ENCODE results near the gene HAUS8. TPM values are rescaled to one million over a fixed set of nuclear protein-coding genes. Genes with fewer than 3 reads are reported as not detected.

Gene HAUS8
- total and polyA plus RNA-seq, 2 donors (not counting 3 experiments of a cell fraction or from before 2014, with no cell fraction given) = 9.6 to 30.3 TPM

GRCh38 chr19:17049711-17050280, 25.5 kb downstream of the HAUS8 start:
- ChIA-PET POLR2A (no interaction called here), CTCF (interaction anchor here (1.0 to 5.4 kb wide), 4 partner anchors 8 to 335 kb away, joined by 5 to 118 read pairs (median 8); no protein-coding TSS in a partner anchor)
- Histone ChIP-seq H3K4me3 (replicated peaks in 1 of 3; ENCODE audit: insufficient read depth in 1 of 3, low read depth in 1 of 3, low read length in 3 of 3) (no peak overlapping the region), H3K4me1 (ENCODE audit: control insufficient read depth, extremely low read depth, insufficient read depth, low read length) (no peaks in the 10 kb centered on the region), H3K27ac (ENCODE audit: insufficient read depth, low read depth, low read length) (no peak overlapping the region), H3K9ac (replicated peaks; ENCODE audit: extremely low read depth, insufficient read depth, low read length) (no peak overlapping the region), H3K36me3 (ENCODE audit: control insufficient read depth in 2 of 2, extremely low read depth in 1 of 2, insufficient read depth in 2 of 2, low read length in 2 of 2) (peaks cover 3 to 4% of the 10 kb centered on the region in 2 experiments), H3K4me2 (ENCODE audit: insufficient read depth, low read length) (no peak overlapping the region), H2AFZ (ENCODE audit: low read depth, low read length) (no peak overlapping the region), H3K27me3 (ENCODE audit: control insufficient read depth in 2 of 2, insufficient read depth in 2 of 2, low read length in 2 of 2) (no peaks in the 10 kb centered on the region), H3K9me3 (replicated peaks; ENCODE audit: control insufficient read depth, insufficient read depth, low read length) (no peaks in the 10 kb centered on the region), H4K20me1 (replicated peaks; ENCODE audit: control insufficient read depth, extremely low read depth, insufficient read depth, low read length) (no peaks in the 10 kb centered on the region), H3K79me2 (ENCODE audit: control insufficient read depth, insufficient read depth, low read length) (no peaks in the 10 kb centered on the region), H3K9me1 (replicated peaks; ENCODE audit: control insufficient read depth, extremely low read depth, insufficient read depth, low read length) (no peaks in the 10 kb centered on the region)
- no peak for TF ChIP-seq POLR2AphosphoS5 (IDR thresholded peaks at IDR 0.05; ENCODE audit: insufficient read depth, low read depth, low read length)
- TF ChIP-seq FOS (IDR thresholded peaks at IDR 0.05; ENCODE audit: borderline replicate concordance, insufficient read depth, low read length) = peak; percentile 36
- no peak for TF ChIP-seq GATA2 (IDR thresholded peaks at IDR 0.05; ENCODE audit: insufficient read depth, insufficient read length, low read depth, low read length)
- BruUV-seq (replicated peaks) = no TSS peak
- intact Hi-C loops (cut with micrococcal nuclease) (no loop called here), dilution Hi-C loops (cut with MboI; ENCODE audit: extremely low pct_ligation_motif_present, low sequenced_read_pairs) (no loop called here)
- FAIRE-seq (no peak), DNase-seq (ENCODE audit: low read depth, low spot score) (peak; percentile 21)

- ChIA-PET CTCF (interaction anchor here (1.0 to 5.4 kb wide), 4 partner anchors 8 to 334 kb away, joined by 5 to 118 read pairs (median 8); no protein-coding TSS in a partner anchor), POLR2A (no interaction called here)
- Histone ChIP-seq H3K27ac (ENCODE audit: insufficient read depth, low read depth, low read length) (no peak overlapping the region), H3K4me1 (ENCODE audit: control insufficient read depth, extremely low read depth, insufficient read depth, low read length) (no peaks in the 10 kb centered on the region), H3K36me3 (ENCODE audit: control insufficient read depth in 2 of 2, extremely low read depth in 1 of 2, insufficient read depth in 2 of 2, low read length in 2 of 2) (peaks cover 3% of the 10 kb centered on the region in 2 experiments), H3K27me3 (ENCODE audit: control insufficient read depth in 2 of 2, insufficient read depth in 2 of 2, low read length in 2 of 2) (no peaks in the 10 kb centered on the region), H4K20me1 (replicated peaks; ENCODE audit: control insufficient read depth, extremely low read depth, insufficient read depth, low read length) (no peaks in the 10 kb centered on the region), H2AFZ (ENCODE audit: low read depth, low read length) (no peak overlapping the region), H3K4me2 (ENCODE audit: insufficient read depth, low read length) (no peak overlapping the region), H3K4me3 (replicated peaks in 1 of 3; ENCODE audit: insufficient read depth in 1 of 3, low read depth in 1 of 3, low read length in 3 of 3) (no peak overlapping the region), H3K9me3 (replicated peaks; ENCODE audit: control insufficient read depth, insufficient read depth, low read length) (no peaks in the 10 kb centered on the region), H3K9me1 (replicated peaks; ENCODE audit: control insufficient read depth, extremely low read depth, insufficient read depth, low read length) (no peaks in the 10 kb centered on the region), H3K79me2 (ENCODE audit: control insufficient read depth, insufficient read depth, low read length) (no peaks in the 10 kb centered on the region), H3K9ac (replicated peaks; ENCODE audit: extremely low read depth, insufficient read depth, low read length) (no peak overlapping the region)
- no TSS peak for BruUV-seq (replicated peaks)
- intact Hi-C loops (cut with micrococcal nuclease) (no loop called here), dilution Hi-C loops (cut with MboI; ENCODE audit: extremely low pct_ligation_motif_present, low sequenced_read_pairs) (no loop called here)
- no peak for TF ChIP-seq GATA2 (IDR thresholded peaks at IDR 0.05; ENCODE audit: insufficient read depth, insufficient read length, low read depth, low read length)
- TF ChIP-seq POLR2A (IDR thresholded peaks at IDR 0.05; ENCODE audit: low read depth, low read length) = no peak
- TF ChIP-seq JUN (IDR thresholded peaks at IDR 0.05; ENCODE audit: borderline replicate concordance, insufficient read depth, insufficient read length, low read depth) = no peak
- no peak for TF ChIP-seq MAX (IDR thresholded peaks at IDR 0.05; ENCODE audit: insufficient read depth, insufficient read length)
- no peak for TF ChIP-seq POLR2AphosphoS5 (IDR thresholded peaks at IDR 0.05; ENCODE audit: insufficient read depth, low read depth, low read length)
- FAIRE-seq (no peak), DNase-seq (ENCODE audit: low read depth, low spot score) (no peak)
These were observed 26.3 kb downstream of the HAUS8 start for GRCh38 chr19:17048885-17049453.
